ENCODE results near the gene IQCM. TPM values are rescaled to one million over a fixed set of nuclear protein-coding genes. Genes with fewer than 3 reads are reported as not detected.

The IQCM gene
- polyA plus RNA-seq, 3 donors = not detected

GRCh38 chr4:149749784-149750183, 65.9 kb downstream of the IQCM start:
- no peaks in the 10 kb centered on the region for H3K4me1 ChIP-seq (ENCODE audit: control insufficient read depth in 1 of 2, insufficient read depth in 2 of 2, low read length in 2 of 2)
- WGBS (ENCODE audit: insufficient coverage) = no CpG with 5 or more reads among the region's 1 CpG
- peaks cover 0 to 4% (median 0%) of the 10 kb centered on the region in 7 donors for H3K9me3 Mint-ChIP-seq
- no peak overlapping the region for H3K27ac Mint-ChIP-seq
- no peak overlapping the region for H2AFZ ChIP-seq (ENCODE audit: insufficient read depth, low read depth, low read length, poor library complexity, severe bottlenecking)
- H3K36me3 Mint-ChIP-seq = no peaks in the 10 kb centered on the region
- DNase-seq = no peak
- H3K36me3 ChIP-seq (replicated peaks in 1 of 2; ENCODE audit: control insufficient read depth in 1 of 2, insufficient read depth in 2 of 2, low read length in 2 of 2) = no peaks in the 10 kb centered on the region
- peaks cover 0 to 2% (median 0%) of the 10 kb centered on the region in 3 donors for H3K27me3 Mint-ChIP-seq (ENCODE audit: low read depth in 3 of 3)
- H3K4me1 Mint-ChIP-seq = no peaks in the 10 kb centered on the region
- H3K4me3 ChIP-seq (replicated peaks in 1 of 3; ENCODE audit: low read depth in 2 of 3, low read length in 3 of 3) = no peak overlapping the region
- no peak overlapping the region for H3K9ac ChIP-seq (ENCODE audit: insufficient read depth, low read length, poor library complexity, severe bottlenecking)
- no peaks in the 10 kb centered on the region for H4K20me1 ChIP-seq (ENCODE audit: insufficient read depth, low read length)
- no peak overlapping the region for H3K27ac ChIP-seq (ENCODE audit: low read depth in 1 of 2, low read length in 2 of 2)
- intact Hi-C loops (cut with micrococcal nuclease) = no loop called here
- H3K9me3 ChIP-seq (replicated peaks in 1 of 2; ENCODE audit: control insufficient read depth in 1 of 2, insufficient read depth in 1 of 2, low read length in 2 of 2) = no peaks in the 10 kb centered on the region
- no peak for TF ChIP-seq CTCF (IDR thresholded peaks at IDR 0.05)
- H3K4me2 ChIP-seq (replicated peaks; ENCODE audit: extremely low read depth, low read length, poor library complexity, severe bottlenecking) = no peak overlapping the region
- no peak overlapping the region for H3K4me3 Mint-ChIP-seq
- H3K79me2 ChIP-seq (ENCODE audit: insufficient read depth, low read length) = no peaks in the 10 kb centered on the region
- no peaks in the 10 kb centered on the region for H3K27me3 ChIP-seq (ENCODE audit: control insufficient read depth in 2 of 2, insufficient read depth in 2 of 2, low read length in 2 of 2)

GRCh38 chr4:149747646-149748045, 68.0 kb downstream of the IQCM start:
- no peaks in the 10 kb centered on the region for H3K79me2 ChIP-seq (ENCODE audit: insufficient read depth, low read length)
- H3K36me3 Mint-ChIP-seq = no peaks in the 10 kb centered on the region
- no CpG with 5 or more reads among the region's 2 CpGs for WGBS (ENCODE audit: insufficient coverage)
- peaks cover 0 to 5% (median 0%) of the 10 kb centered on the region in 7 donors for H3K9me3 Mint-ChIP-seq
- intact Hi-C loops (cut with micrococcal nuclease) = no loop called here
- no peaks in the 10 kb centered on the region for H3K36me3 ChIP-seq (replicated peaks in 1 of 2; ENCODE audit: control insufficient read depth in 1 of 2, insufficient read depth in 2 of 2, low read length in 2 of 2)
- no peak for TF ChIP-seq CTCF (IDR thresholded peaks at IDR 0.05)
- no peaks in the 10 kb centered on the region for H3K4me1 Mint-ChIP-seq
- no peak overlapping the region for H3K27ac ChIP-seq (ENCODE audit: low read depth in 1 of 2, low read length in 2 of 2)
- H3K27me3 Mint-ChIP-seq (ENCODE audit: low read depth in 3 of 3) = peaks cover 0 to 2% (median 0%) of the 10 kb centered on the region in 3 donors
- H3K27ac Mint-ChIP-seq = no peak overlapping the region
- H3K4me3 Mint-ChIP-seq = no peak overlapping the region
- H3K27me3 ChIP-seq (ENCODE audit: control insufficient read depth in 2 of 2, insufficient read depth in 2 of 2, low read length in 2 of 2) = no peaks in the 10 kb centered on the region
- H3K4me1 ChIP-seq (ENCODE audit: control insufficient read depth in 1 of 2, insufficient read depth in 2 of 2, low read length in 2 of 2) = no peaks in the 10 kb centered on the region
- no peak overlapping the region for H3K9ac ChIP-seq (ENCODE audit: insufficient read depth, low read length, poor library complexity, severe bottlenecking)
- no peak overlapping the region for H3K4me2 ChIP-seq (replicated peaks; ENCODE audit: extremely low read depth, low read length, poor library complexity, severe bottlenecking)
- H2AFZ ChIP-seq (ENCODE audit: insufficient read depth, low read depth, low read length, poor library complexity, severe bottlenecking) = no peak overlapping the region
- no peaks in the 10 kb centered on the region for H3K9me3 ChIP-seq (replicated peaks in 1 of 2; ENCODE audit: control insufficient read depth in 1 of 2, insufficient read depth in 1 of 2, low read length in 2 of 2)
- H4K20me1 ChIP-seq (ENCODE audit: insufficient read depth, low read length) = no peaks in the 10 kb centered on the region
- DNase-seq = no peak
- no peak overlapping the region for H3K4me3 ChIP-seq (replicated peaks in 1 of 3; ENCODE audit: low read depth in 2 of 3, low read length in 3 of 3)

Data from CD14-positive monocyte (primary cell).